ENCODE measurements around the gene SPRYD3. TPM values are rescaled to one million over a fixed set of nuclear protein-coding genes. Genes with fewer than 3 reads are reported as not detected.
A peak's percentile ranks its signal among the peaks of the same experiment; 100 is the strongest.
"Not testable (repeated sequence)": the region's sequence is repeated elsewhere in the genome, so short reads cannot be mapped to it uniquely, and the experiment has no call there.

Gene SPRYD3
- total RNA-seq, 1 donor from 2014 or later: 14.2 TPM

DNA sequence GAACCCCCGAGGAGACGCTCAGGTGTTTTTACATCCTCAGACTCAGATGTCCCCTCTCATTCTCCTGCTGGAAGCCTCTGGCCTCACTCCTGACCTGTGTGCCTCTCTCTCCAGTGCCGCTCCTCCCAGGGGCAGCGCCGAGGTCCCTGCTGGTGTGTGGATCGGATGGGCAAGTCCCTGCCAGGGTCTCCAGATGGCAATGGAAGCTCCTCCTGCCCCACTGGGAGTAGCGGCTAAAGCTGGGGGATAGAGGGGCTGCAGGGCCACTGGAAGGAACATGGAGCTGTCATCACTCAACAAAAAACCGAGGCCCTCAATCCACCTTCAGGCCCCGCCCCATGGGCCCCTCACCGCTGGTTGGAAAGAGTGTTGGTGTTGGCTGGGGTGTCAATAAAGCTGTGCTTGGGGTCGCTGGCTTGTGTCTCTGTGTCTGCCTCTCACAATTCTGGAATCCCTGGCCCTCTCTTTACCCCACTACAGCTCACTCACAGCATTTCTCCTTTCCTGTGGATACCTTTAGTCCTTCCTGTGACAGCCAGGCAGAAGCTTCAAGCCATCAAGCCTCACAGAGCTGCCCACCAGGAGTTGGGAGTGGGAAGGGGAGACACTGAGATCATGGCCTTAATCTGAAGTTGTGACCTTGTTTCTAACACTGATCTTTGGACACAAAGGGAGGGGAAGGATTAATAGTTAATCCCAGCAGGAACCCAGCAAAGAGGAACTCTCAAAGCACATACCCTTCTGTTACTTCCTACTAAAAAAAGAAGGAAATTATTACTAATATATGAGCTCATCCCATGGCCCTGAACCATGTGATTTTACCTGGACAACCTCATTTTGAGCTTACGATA lies 23.0 kb upstream of the SPRYD3 start:
- DNase-seq (ENCODE audit: low spot score): no peak

DNA sequence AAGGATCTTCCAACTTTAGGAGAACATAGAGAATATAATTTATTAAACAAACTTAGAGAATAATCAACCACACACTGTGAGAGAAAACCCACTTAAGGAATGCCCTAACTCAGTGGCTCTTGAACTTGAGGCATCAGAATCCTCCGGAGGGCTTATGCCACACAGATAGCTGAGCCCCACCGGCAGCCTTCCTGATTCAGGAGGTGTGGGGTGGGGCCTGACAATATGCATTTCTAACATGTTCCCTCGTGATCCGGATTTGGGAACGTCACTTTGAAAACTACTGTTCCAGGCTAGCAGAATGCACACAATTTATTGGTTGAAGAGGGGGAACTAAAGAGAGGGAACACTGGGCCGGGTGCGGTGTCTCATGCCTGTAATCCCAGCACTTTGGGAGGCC lies 22.1 kb upstream of the SPRYD3 start:
- DNase-seq (ENCODE audit: low spot score): no peak

DNA sequence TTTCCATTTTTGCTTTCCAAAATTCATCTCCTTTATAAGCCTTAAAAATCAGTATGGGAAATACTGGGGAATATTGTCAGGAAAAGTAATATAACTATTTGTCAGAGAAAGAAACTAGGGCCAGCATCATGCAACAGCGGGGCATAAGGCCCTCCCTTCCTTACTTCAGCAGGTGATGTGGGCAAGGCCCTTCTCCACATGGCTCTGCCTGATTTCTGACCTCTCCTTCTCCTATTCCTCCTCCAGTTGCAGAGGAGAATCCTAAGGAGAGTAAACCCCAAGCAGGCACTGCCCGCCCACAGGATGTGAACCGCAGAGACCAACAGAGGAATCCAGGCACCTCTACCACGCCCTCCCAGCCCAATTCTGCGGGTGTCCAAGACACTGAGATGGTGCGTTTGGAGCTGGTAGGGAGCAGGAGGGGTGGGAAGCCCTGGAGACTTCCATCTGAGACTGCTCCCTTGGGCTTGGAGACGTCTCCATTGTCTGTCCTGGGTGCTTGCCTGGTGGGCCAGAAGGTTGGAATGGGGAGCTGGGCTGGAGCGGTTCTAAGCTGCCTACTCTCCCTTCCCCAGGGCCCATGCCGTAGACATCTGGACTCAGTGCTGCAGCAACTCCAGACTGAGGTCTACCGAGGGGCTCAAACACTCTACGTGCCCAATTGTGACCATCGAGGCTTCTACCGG lies 21.4 kb upstream of the SPRYD3 start:
- no peak for DNase-seq (ENCODE audit: low spot score)

DNA sequence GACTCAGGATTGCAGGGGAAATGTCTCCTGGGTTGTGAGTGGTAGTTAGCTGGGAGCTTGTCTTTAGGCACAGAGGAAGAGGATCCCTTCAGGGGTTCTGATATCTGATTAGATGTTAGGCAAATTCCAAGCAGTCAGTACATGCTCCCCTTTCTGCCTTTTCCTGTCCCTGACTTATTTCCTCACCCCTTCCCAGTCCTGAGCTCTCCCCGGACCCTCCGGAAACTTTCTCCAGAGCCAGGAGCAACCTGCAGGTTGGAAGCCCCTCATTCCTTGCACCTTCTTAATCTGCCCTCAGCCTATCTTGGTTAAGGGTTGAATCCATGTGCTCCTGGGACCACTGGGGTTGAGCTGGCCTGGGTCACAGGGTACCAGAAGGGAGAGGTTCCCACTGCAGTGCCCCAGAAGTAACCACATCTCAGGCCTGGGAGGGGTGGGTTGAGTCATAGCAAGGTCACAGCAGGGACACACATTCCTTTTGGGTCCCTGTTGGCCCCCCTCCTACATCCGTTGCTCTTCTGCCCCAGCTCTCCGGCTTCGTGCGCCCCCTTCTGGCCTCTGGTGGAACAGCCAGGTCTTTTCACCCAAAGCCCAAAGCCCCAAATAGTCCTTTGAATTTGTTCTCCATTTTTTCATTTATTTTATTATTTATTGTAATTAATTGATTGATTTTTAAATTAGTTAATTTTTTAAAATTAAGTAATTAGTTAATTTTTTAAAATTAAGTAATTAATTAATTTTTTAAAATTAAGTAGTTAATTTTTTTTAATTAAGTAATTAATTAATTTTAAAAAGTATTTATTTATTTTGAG lies 20.1 kb upstream of the SPRYD3 start:
- peak; percentile 96 for DNase-seq (ENCODE audit: low spot score)

DNA sequence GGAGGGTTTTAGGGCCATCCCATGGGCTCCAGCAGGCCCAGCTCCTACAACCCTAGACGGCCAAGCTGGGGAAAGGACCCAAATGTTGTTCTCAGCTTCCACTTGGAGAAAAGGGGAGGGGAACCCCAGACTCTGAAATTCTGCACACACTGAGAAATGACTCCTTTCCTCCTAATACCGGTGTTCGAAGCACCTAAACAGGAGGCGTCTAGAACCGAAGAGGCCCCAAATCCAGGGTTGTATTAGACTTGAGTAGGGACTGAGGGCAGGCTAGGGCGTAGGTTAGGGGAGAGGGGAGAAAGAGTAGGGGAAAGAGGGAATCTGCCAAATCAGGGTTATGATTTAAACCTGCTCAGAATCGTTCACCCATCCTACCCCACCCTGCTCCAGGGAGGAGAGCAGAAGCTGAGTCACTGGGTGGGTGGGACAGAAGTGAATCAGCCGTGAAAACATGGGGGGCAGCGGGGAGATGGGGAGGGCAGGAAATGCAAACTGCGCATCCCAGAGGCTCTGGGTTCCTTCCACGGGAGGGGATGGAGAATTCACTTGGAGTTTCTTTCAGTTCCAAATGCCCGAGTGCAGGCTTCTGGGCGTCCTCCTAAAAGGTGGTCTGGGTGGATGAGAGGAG lies 19.3 kb upstream of the SPRYD3 start:
- DNase-seq (ENCODE audit: low spot score): peak; percentile 89

DNA sequence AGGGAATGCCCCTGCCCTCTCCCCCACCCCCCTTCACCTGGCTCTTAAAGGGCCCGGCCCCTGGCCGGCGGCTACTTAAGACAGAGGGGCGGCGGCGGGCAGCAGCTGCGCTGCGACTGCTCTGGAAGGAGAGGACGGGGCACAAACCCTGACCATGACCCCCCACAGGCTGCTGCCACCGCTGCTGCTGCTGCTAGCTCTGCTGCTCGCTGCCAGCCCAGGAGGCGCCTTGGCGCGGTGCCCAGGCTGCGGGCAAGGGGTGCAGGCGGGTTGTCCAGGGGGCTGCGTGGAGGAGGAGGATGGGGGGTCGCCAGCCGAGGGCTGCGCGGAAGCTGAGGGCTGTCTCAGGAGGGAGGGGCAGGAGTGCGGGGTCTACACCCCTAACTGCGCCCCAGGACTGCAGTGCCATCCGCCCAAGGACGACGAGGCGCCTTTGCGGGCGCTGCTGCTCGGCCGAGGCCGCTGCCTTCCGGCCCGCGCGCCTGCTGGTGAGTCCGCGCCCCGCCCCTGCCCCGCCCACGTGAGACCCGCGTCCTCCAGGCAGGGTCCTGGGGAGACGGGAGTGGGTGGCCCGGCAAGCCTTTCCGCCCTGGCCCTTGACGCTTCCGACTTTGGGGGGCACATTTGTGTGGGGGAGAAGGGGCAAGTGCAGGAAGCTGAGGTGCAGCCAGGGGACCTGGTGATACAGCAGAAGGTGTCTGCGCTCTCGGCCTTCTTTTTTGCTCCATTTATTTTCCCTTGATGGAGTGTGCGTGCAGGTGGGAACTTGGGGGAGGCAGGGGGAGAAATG lies 18.6 kb upstream of the SPRYD3 start, which contains the start of gene IGFBP6:
TSS of gene IGFBP6 (plus strand) at position 104 of the 790 bp plus-strand sequence. CDS start at position 155, 51 bp downstream.
- DNase-seq (ENCODE audit: low spot score): peak; percentile 69

DNA sequence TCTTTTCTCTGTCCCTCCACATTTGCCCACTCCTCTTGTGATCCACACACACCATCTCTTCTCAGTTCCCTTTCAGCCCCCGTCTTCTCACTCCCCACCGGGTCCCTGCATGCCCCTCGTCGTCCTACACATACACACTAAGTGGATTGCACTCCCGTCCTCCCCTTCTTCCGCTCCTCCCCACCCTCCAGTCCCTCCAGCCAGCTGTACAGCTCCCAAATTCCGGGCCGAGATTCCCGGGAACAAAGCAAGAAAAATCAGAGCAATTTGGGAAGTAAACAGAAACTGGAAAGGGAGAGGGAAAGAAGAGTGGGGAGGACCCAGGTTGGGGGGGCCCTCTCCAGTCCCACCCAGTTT lies 18.0 kb upstream of the SPRYD3 start:
- peak; percentile 72 for DNase-seq (ENCODE audit: low spot score)

DNA sequence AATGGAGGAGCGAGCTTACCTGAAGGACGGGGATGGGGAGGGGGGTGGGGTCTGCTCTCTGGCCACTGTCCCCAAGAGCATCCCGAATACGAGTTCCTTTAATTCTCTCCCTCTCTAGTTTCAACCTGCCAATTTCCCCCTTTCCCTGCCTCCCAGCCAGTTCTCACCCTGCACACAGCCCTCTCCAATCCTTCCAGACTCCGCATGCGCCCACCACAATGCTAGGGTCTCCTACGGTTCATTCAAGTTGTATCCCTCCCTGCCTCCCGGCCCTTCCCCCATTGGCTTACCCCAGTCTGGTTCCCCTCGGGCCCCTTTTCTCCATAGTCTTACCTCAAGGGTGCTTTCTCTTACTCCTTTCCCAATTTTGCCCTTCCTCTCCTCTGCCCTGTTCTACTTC lies 17.6 kb upstream of the SPRYD3 start:
- DNase-seq (ENCODE audit: low spot score): no peak

DNA sequence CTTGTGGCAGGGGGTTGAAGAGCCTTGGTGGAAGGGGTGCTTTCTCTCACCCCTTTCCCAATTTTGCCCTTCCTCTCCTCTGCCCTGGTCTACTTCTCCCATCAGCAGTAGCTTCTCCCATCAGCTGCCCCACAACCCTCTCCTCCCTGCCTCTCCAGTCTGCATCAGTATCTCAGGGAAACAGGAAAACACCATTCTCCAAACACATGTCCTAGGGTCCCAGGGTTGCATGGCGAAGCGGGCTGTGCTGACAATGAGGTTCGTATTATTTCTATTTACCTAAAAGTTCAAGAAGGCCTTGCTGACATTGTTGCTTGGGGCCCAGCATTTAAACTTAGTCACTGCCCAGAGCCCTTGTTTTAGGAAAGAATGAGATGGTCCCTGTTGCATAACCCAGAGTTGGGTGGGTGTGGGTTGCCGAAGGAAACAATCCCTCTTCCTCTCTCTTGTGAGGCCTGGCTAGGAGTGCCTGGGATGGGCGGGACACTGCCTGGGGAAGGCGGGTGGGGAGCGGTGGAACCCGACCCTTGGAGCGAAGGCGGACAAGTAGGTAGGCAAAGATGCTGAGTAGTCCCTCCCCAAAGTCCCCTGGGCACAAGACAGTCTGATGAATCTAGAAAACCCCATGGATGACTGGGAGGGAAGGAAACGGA lies 17.0 kb upstream of the SPRYD3 start:
- DNase-seq (ENCODE audit: low spot score): peak; percentile 92

DNA sequence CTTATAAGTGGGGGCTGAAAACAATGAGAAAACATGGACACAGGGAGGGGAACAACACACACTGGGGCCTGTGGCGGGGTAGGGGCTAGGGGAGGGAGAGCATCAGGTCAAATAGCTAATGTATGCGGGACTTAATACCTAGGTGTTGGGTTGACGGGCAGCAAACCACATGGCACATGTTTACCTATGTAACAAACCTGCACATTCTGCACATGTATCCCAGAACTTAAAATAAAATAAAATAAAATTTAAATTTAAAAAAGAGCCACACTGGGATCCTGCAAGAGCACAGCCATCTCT lies 16.4 kb upstream of the SPRYD3 start:
- not testable (repeated sequence) for DNase-seq (ENCODE audit: low spot score)

DNA sequence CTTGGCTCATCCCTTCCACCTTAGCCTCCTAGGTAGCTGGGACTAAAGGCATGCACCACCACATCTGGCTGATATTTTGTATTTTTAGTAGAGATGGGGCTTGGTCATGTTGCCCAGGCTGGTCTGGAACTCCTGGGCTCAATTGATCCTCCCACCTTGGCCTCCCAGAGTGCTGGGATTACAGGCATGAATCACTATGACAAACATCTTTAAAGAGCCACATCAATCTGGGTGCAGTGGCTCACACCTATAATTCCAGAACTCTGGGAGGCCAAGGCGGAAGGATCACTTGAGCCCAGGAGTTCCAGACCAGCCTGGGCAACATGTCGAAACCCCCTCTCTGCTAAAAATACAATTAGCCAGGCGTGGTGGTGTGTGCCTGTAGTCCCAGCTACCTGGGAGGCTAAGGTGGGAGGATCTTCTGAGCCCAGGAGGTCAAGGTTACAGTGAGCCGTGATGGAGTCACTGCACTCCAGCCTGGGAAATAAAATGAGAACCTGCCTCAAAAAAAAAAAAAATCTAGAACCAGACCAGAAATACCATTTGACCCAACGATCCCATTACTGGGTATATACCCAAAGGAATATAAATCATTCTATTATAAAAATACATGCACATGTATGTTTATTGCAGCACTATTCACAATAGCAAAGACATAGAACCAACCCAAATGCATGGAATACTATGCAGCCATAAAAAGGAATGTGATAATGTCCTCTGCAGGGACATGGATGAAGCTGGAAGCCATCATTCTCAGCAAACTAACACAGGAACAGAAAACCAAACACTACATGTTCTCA lies 15.8 kb upstream of the SPRYD3 start:
- DNase-seq (ENCODE audit: low spot score): not testable (repeated sequence)

DNA sequence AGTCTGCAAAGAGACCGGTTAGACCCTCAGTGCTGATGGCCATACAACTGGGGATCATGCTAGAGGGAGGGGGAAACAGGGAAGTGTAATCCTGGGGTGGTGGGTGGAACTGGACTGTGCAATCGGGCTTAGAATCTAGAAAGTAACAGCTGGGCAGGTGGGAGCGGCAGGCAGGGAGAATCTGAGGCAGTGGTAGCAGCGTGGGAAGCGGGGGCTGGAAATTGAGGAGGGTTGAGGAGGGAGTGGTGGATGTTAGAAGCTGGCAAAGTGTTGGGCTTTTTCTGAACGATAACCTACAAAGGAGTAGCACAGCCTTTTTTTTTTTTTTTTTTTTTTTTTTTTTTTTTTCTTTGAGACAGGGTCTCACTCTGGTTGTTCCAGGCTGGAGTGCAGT lies 15.2 kb upstream of the SPRYD3 start:
- no peak for DNase-seq (ENCODE audit: low spot score)

DNA sequence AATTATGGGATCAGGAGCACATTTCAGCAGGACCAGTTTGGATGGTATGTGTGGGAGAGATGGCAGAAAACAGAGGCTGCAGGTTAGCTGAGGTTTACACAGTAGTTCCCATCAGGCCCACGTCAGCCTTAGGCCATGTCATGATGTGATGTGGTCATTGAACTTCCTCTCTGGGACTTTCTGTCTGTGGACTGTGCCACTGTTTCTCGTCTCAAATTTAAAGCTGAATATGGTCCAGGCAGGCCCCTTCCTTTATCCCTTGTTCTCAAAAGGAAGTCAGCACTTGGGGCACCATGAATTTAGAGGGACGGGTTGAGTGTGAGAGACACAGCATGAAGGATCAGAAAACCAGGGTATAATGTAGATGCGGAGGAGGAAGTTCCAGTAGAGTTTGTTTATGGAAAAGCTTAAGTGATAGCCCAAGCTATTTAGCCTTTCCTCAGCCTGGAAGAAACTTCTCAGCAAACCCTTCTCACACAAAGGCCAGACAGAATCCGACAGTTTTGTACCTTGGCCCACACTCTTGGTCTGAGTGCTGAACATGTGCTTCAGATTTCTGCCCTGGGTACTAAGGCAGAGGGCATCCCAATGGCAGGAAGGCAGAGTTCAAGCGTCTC lies 14.7 kb upstream of the SPRYD3 start:
- peak; percentile 25 for DNase-seq (ENCODE audit: low spot score)

DNA sequence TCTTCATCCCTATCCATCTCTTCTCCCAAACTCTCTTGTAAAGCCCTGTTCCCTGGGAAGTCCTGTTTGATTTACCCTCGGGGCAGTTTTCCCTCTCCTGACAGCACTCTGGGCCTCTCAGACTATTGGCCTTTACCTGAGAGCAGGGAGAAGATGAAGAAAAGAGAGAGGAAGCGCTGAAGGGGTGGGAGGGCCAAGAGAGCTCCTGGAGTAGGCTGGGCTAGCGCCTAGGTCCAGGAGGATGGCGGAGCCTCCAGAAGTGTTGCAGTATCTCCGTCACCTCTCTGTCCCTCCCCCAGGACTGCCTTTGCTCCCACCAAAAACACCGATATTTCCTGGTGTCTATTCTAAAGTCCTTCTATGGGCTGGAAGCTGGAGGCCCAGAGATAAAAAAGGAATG lies 12.6 kb upstream of the SPRYD3 start:
- DNase-seq (ENCODE audit: low spot score): no peak

DNA sequence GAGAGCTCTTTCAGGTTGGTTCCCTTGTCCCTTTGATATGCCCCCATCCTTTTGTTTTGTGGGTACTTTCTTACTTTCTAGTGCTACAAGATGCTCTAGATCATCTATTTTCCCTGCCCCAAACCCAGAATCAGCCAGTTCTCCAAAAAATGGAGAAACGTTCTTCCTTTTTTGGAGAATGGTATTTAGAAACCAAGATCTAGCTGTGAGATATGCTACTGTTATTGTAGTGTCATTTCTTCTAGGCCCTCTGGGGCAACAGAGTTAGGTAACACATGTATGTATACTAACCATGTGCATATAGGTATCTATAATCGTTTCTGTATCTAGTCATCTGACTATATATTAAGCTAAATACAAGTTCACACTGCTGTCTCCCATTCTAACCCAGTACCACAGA lies 11.4 kb upstream of the SPRYD3 start:
- no peak for DNase-seq (ENCODE audit: low spot score)

DNA sequence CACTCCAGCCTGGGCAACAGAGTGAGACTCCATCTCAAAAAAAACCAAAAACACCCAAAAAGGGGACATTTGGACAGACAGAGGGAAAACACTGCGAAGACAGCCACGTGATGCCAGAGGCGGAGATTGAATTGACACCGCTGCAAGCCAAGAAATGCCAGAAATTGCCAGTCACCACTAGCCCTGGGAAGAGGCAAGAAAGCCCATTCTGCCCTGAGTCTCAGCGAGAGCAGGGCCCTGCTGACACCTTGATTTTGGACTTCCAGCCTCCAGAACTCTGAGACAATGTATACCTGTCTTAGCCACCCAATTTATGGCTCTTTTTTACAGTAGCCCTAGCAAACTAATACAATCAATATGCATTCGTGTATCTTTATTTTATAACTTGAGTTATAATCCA lies 10.9 kb upstream of the SPRYD3 start:
- no peak for DNase-seq (ENCODE audit: low spot score)

DNA sequence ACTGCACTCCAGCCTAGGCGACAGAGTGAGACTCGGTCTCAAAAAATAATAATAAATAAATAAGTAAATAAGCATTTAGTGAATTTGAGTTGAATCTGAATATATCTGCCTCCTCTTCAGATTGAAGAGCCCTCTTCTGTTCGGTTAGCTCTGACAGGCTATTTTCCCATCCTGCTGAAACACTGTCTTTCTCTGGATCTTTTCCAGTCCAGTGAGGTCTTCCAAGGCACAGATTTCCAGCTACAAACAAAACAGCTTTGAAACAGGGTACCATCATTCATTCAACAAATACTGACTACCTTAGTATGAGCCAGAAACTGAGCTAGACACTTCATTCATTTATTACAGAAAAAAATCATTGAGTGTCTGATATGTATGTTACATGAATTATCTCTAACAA lies 7.2 kb upstream of the SPRYD3 start:
- DNase-seq (ENCODE audit: low spot score): no peak

DNA sequence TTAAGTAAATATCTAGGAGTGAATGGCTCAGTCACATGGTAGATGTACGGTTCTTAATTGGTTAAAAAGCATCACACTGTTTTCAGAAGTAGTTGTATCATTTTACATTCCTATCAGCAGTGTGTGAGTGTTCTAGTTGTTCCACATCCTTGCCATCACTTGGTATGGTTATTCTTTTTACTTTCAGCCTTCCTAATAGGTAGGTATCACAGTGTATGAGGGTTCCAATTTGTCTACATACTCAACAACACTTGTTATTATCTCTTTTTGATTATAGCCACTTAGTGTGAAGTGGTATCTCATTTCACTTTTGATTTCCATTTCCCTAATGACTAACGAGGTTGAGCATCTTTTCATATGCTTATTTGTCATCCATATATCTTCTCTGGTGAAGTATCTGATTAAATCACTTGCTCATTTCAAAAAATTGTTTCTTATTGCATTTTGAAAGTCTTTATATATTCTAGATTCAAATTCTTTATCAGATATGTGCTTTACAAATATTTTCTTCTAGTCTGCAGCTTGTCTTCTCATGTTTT lies 3.5 kb upstream of the SPRYD3 start:
- no peak for DNase-seq (ENCODE audit: low spot score)

All from umbilical cord (tissue), 2 donors.